ENCODE measurements around the gene MPPED1. TPM values are rescaled to one million over a fixed set of nuclear protein-coding genes. Genes with fewer than 3 reads are reported as not detected.

Gene MPPED1
- total and polyA plus RNA-seq, 2 donors (not counting 3 experiments of a cell fraction or from before 2014, with no cell fraction given) = not detected

GRCh38 chr22:43533656-43534428, 122.0 kb downstream of the MPPED1 start:
- H3K79me2 ChIP-seq (ENCODE audit: control insufficient read depth, insufficient read depth, low read length) = no peaks in the 10 kb centered on the region
- no peaks in the 10 kb centered on the region for H3K4me1 ChIP-seq (ENCODE audit: control insufficient read depth, extremely low read depth, insufficient read depth, low read length)
- H3K27me3 ChIP-seq (ENCODE audit: control insufficient read depth in 2 of 2, insufficient read depth in 2 of 2, low read length in 2 of 2) = no peaks in the 10 kb centered on the region
- dilution Hi-C loops (cut with MboI; ENCODE audit: extremely low pct_ligation_motif_present, low sequenced_read_pairs) (no loop called here), intact Hi-C loops (cut with micrococcal nuclease) (no loop called here)
- no peaks in the 10 kb centered on the region for H3K9me3 ChIP-seq (replicated peaks; ENCODE audit: control insufficient read depth, insufficient read depth, low read length)
- TF ChIP-seq FOS (IDR thresholded peaks at IDR 0.05; ENCODE audit: borderline replicate concordance, insufficient read depth, low read length) = no peak
- no peaks in the 10 kb centered on the region for H3K9me1 ChIP-seq (replicated peaks; ENCODE audit: control insufficient read depth, extremely low read depth, insufficient read depth, low read length)
- no peak for FAIRE-seq
- H3K4me2 ChIP-seq (ENCODE audit: insufficient read depth, low read length) = no peak overlapping the region
- no peak overlapping the region for H3K4me3 ChIP-seq (replicated peaks in 1 of 3; ENCODE audit: insufficient read depth in 1 of 3, low read depth in 1 of 3, low read length in 3 of 3)
- no peak overlapping the region for H3K27ac ChIP-seq (ENCODE audit: insufficient read depth, low read depth, low read length)
- H3K9ac ChIP-seq (replicated peaks; ENCODE audit: extremely low read depth, insufficient read depth, low read length) = no peak overlapping the region
- DNase-seq (ENCODE audit: low read depth, low spot score) = no peak
- no peaks in the 10 kb centered on the region for H3K36me3 ChIP-seq (ENCODE audit: control insufficient read depth in 2 of 2, extremely low read depth in 1 of 2, insufficient read depth in 2 of 2, low read length in 2 of 2)
- ChIA-PET POLR2A (no interaction called here), CTCF (no interaction called here)
- H4K20me1 ChIP-seq (replicated peaks; ENCODE audit: control insufficient read depth, extremely low read depth, insufficient read depth, low read length) = no peaks in the 10 kb centered on the region
- no TSS peak for BruUV-seq (replicated peaks)
- H2AFZ ChIP-seq (ENCODE audit: low read depth, low read length) = no peak overlapping the region

DNA sequence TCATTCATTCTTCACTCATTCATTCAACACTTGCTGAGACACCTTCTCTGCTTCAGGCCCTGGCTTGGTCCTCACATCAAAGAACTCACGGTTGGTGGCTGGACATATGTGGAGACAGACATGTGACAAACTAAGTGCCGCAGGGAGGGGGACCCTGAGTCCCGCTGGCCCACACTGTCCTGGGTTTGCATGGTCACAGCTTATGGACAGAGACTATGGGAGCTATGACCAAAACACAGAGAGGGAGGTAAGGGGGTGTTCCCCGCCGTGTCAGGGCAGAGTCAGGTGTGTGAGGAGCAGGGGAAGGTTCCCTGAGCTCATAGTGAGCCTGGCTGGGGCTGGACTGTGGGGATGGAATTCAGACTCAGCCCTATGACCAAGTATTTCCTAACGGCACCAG, 123.1 kb downstream of the MPPED1 start:
- H3K4me2 ChIP-seq (ENCODE audit: insufficient read depth, low read length) = no peak overlapping the region
- TF ChIP-seq POLR2A (IDR thresholded peaks at IDR 0.05; ENCODE audit: low read depth, low read length) (no peak), EZH2 (IDR thresholded peaks at IDR 0.05; ENCODE audit: borderline replicate concordance, low read depth, low read length, severe bottlenecking) (no peak), GATA2 (IDR thresholded peaks at IDR 0.05; ENCODE audit: insufficient read depth, insufficient read length, low read depth, low read length) (no peak), JUN (IDR thresholded peaks at IDR 0.05; ENCODE audit: borderline replicate concordance, insufficient read depth, insufficient read length, low read depth) (no peak)
- TF ChIP-seq, protein P1, sequence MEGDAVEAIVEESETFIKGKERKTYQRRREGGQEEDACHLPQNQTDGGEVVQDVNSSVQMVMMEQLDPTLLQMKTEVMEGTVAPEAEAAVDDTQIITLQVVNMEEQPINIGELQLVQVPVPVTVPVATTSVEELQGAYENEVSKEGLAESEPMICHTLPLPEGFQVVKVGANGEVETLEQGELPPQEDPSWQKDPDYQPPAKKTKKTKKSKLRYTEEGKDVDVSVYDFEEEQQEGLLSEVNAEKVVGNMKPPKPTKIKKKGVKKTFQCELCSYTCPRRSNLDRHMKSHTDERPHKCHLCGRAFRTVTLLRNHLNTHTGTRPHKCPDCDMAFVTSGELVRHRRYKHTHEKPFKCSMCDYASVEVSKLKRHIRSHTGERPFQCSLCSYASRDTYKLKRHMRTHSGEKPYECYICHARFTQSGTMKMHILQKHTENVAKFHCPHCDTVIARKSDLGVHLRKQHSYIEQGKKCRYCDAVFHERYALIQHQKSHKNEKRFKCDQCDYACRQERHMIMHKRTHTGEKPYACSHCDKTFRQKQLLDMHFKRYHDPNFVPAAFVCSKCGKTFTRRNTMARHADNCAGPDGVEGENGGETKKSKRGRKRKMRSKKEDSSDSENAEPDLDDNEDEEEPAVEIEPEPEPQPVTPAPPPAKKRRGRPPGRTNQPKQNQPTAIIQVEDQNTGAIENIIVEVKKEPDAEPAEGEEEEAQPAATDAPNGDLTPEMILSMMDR (IDR thresholded peaks at IDR 0.05; ENCODE audit: extremely low read depth in 1 of 2, insufficient read depth in 1 of 2, low read depth in 1 of 2, low read length in 2 of 2) = no peak
- no peaks in the 10 kb centered on the region for H3K36me3 ChIP-seq (ENCODE audit: control insufficient read depth in 2 of 2, extremely low read depth in 1 of 2, insufficient read depth in 2 of 2, low read length in 2 of 2)
- no peak for FAIRE-seq
- no peaks in the 10 kb centered on the region for H3K9me3 ChIP-seq (replicated peaks; ENCODE audit: control insufficient read depth, insufficient read depth, low read length)
- H3K4me1 ChIP-seq (ENCODE audit: control insufficient read depth, extremely low read depth, insufficient read depth, low read length) = no peaks in the 10 kb centered on the region
- H3K4me3 ChIP-seq (replicated peaks in 1 of 3; ENCODE audit: insufficient read depth in 1 of 3, low read depth in 1 of 3, low read length in 3 of 3) = no peak overlapping the region
- H3K27ac ChIP-seq (ENCODE audit: insufficient read depth, low read depth, low read length) = no peak overlapping the region
- H2AFZ ChIP-seq (ENCODE audit: low read depth, low read length) = no peak overlapping the region
- H3K9ac ChIP-seq (replicated peaks; ENCODE audit: extremely low read depth, insufficient read depth, low read length) = no peak overlapping the region
- DNase-seq (ENCODE audit: low read depth, low spot score) = no peak
- ChIA-PET POLR2A (no interaction called here), CTCF (no interaction called here)
- H3K9me1 ChIP-seq (replicated peaks; ENCODE audit: control insufficient read depth, extremely low read depth, insufficient read depth, low read length) = no peaks in the 10 kb centered on the region
- intact Hi-C loops (cut with micrococcal nuclease) (no loop called here), dilution Hi-C loops (cut with MboI; ENCODE audit: extremely low pct_ligation_motif_present, low sequenced_read_pairs) (no loop called here)
- H3K27me3 ChIP-seq (ENCODE audit: control insufficient read depth in 2 of 2, insufficient read depth in 2 of 2, low read length in 2 of 2) = no peaks in the 10 kb centered on the region
- BruUV-seq (replicated peaks) = no TSS peak
- no peaks in the 10 kb centered on the region for H3K79me2 ChIP-seq (ENCODE audit: control insufficient read depth, insufficient read depth, low read length)
- no peaks in the 10 kb centered on the region for H4K20me1 ChIP-seq (replicated peaks; ENCODE audit: control insufficient read depth, extremely low read depth, insufficient read depth, low read length)
